Heart left ventricle (tissue), 13 donors: ENCODE results near the gene ECI1.

Source experiments
- CTCF ChIP-seq, 12 donors: fragments of 200-600 bp; sonication (generic) in 4 of 12; IDR thresholded peaks; one replicate each; pipeline versions ENCODE4 v1.5.0 to v1.8.0; 2018 to 2022; ENCODE audit warnings: antibody characterized with exemption in 12 of 12, mild to moderate bottlenecking in 5 of 12
- POLR2A ChIP-seq, 2 donors: fragments of 450-650 bp; IDR thresholded peaks; one replicate each; pipeline ENCODE4 v1.6.1; 2017; ENCODE audit warnings: antibody characterized with exemption in 2 of 2, mild to moderate bottlenecking in 2 of 2, moderate library complexity in 2 of 2
- donor health status: ischemic (EF 13 %, LVEDD 7.1; RV severe dilation, severe dysfunction).
- donor health status: DM: no; HTN: yes; CAD: no.
- donor health status: DM: no; HTN: no; CAD: no.
- donor health status: ischemic (EF 25% LVEDD 6.9; RV normal size, moderate dysfunction).
- donor health status: ischemic (EF 25% LVEDD 5.7; RV mildly dilated, moderate dysfunction).
- donor health status: ischemic (EF 35%, LVEDD 5.7; RV mildly dilated, moderate dysfunction).
- donor health status: nonischemic (EF 11% LVEDD 7.7; RV severe dilation, severe dysfunction).
- donor health status: DM: yes; HTN: yes; CAD: no.
- donor health status: PGD.
- donor health status: ischemic (EF 29% LVEDD 5.4; RV normal size, mild dysfunction).
- donor health status: nonischemic (EF 23%, LVEDD 6.1; RV moderate dilation, normal function).

GRCh38 chr16:2277466-2278271 is 26.3 kb upstream of the ECI1 start:
- TF ChIP-seq CTCF (IDR thresholded peaks at IDR 0.05) (no peak), POLR2A (IDR thresholded peaks at IDR 0.05) (no peak)
